Natural killer cell (primary cell): ENCODE results near the gene SF3B2. TPM values are rescaled to one million over a fixed set of nuclear protein-coding genes. Genes with fewer than 3 reads are reported as not detected.
A peak's percentile ranks its signal among the peaks of the same experiment; 100 is the strongest.
"Not testable (repeated sequence)": the region's sequence is repeated elsewhere in the genome, so short reads cannot be mapped to it uniquely, and the experiment has no call there.

Experiments
- ATAC-seq, 3 donors: fragments of 150-1000 bp in 2 of 3; fragments of 200-7000 bp in 1 of 3; cut with Tn5 transposase; 1 replicate in 1 of 3; 2 replicates in 2 of 3; pipeline ENCODE4 v1.10.0; 2021; ENCODE audit warnings: mild to moderate bottlenecking in 2 of 3, moderate library complexity in 2 of 3
- DNase-seq, 2 donors: peaks; one replicate each; pipeline versions ENCODE4 v3.0.0 to v3.0.0-alpha.2; 2013 to 2021; ENCODE audit warnings: mixed read lengths in 1 of 2
- H3K27ac ChIP-seq: one replicate; pipeline ENCODE4 v1.5.1; 2013; ENCODE audit warnings: mild to moderate bottlenecking, low read length
- H3K27me3 ChIP-seq: one replicate; pipeline ENCODE4 v1.6.1; 2013; ENCODE audit warnings: low read length; ENCODE audit not compliant: control insufficient read depth, insufficient read depth
- H3K36me3 ChIP-seq: one replicate; pipeline ENCODE4 v1.6.1; 2013; ENCODE audit warnings: low read length; ENCODE audit not compliant: control insufficient read depth, insufficient read depth
- H3K4me1 ChIP-seq: one replicate; pipeline ENCODE4 v1.6.1; 2013; ENCODE audit warnings: low read length; ENCODE audit not compliant: control insufficient read depth, insufficient read depth
- H3K4me3 ChIP-seq: one replicate; pipeline ENCODE4 v1.5.1; 2013; ENCODE audit warnings: low read length
- H3K9me3 ChIP-seq: one replicate; pipeline ENCODE4 v1.6.1; 2013; ENCODE audit warnings: low read length; ENCODE audit not compliant: control insufficient read depth, insufficient read depth
- H3K27ac Mint-ChIP-seq, 2 donors: one replicate each; pipeline ENCODE4 v1.8.0; 2022; ENCODE audit warnings: mild to moderate bottlenecking in 2 of 2, mixed read lengths in 2 of 2, moderate library complexity in 1 of 2
- H3K27me3 Mint-ChIP-seq, 2 donors: one replicate each; pipeline ENCODE4 v1.8.0; 2022; ENCODE audit warnings: low read depth in 2 of 2, mixed read lengths in 2 of 2
- H3K36me3 Mint-ChIP-seq: one replicate; pipeline ENCODE4 v1.8.0; 2022; ENCODE audit warnings: mixed read lengths
- H3K4me1 Mint-ChIP-seq, 2 donors: one replicate each; pipeline ENCODE4 v1.8.0; 2022; ENCODE audit warnings: mixed read lengths in 2 of 2
- H3K4me3 Mint-ChIP-seq: one replicate; pipeline ENCODE4 v1.8.0; 2022; ENCODE audit warnings: mild to moderate bottlenecking, moderate library complexity, mixed read lengths
- H3K9me3 Mint-ChIP-seq, 2 donors: one replicate each; pipeline ENCODE4 v1.8.0; 2022; ENCODE audit warnings: mixed read lengths in 2 of 2
- WGBS: methylation state at CpG from one replicate; pipeline ENCODE4 v1.1.7; 2013; ENCODE audit warnings: missing lambda C conversion rate; ENCODE audit not compliant: insufficient coverage; 5-methylcytosine and 5-hydroxymethylcytosine counted together
- intact Hi-C: fragments of 100-400 bp; cut with micrococcal nuclease; formaldehyde crosslinking; loops from one replicate; pipeline ENCODE4 v1.14.2; 2022
- total RNA-seq, 4 donors: library from RNA; stranded (reverse); fragments of 120-200 nt in 1 of 4; gene quantifications; one replicate each; pipeline versions ENCODE4 v1.2.3 to v1.2.4, GENCODE V29; 2013 to 2022
- TF ChIP-seq, protein P1 (sequence below): fragments of 200-600 bp; IDR thresholded peaks from one replicate; pipeline ENCODE4 v1.8.0; 2022; ENCODE audit warnings: antibody characterized with exemption

Gene SF3B2
- total RNA-seq, 3 donors from 2014 or later (not counting 1 experiment from before 2014, with no cell fraction given): 249 to 269 (median 253) TPM

- WGBS: 82% methylated on average over 3 of the region's 3 CpGs
- no peaks in the 10 kb centered on the region for H3K36me3 Mint-ChIP-seq
- H3K27me3 Mint-ChIP-seq: no peaks in the 10 kb centered on the region
- H3K4me3 Mint-ChIP-seq: no peak overlapping the region
- Histone ChIP-seq H3K36me3 (no peaks in the 10 kb centered on the region), H3K27me3 (no peaks in the 10 kb centered on the region), H3K27ac (no peak overlapping the region), H3K9me3 (no peaks in the 10 kb centered on the region), H3K4me3 (no peak overlapping the region), H3K4me1 (peaks cover 58% of the 10 kb centered on the region)
- H3K9me3 Mint-ChIP-seq: peaks cover 0 to 2% of the 10 kb centered on the region in 2 donors
- DNase-seq: no peak
- H3K27ac Mint-ChIP-seq: peak overlapping the region in 1 of 2 donors; percentile 52
- TF ChIP-seq, protein P1, sequence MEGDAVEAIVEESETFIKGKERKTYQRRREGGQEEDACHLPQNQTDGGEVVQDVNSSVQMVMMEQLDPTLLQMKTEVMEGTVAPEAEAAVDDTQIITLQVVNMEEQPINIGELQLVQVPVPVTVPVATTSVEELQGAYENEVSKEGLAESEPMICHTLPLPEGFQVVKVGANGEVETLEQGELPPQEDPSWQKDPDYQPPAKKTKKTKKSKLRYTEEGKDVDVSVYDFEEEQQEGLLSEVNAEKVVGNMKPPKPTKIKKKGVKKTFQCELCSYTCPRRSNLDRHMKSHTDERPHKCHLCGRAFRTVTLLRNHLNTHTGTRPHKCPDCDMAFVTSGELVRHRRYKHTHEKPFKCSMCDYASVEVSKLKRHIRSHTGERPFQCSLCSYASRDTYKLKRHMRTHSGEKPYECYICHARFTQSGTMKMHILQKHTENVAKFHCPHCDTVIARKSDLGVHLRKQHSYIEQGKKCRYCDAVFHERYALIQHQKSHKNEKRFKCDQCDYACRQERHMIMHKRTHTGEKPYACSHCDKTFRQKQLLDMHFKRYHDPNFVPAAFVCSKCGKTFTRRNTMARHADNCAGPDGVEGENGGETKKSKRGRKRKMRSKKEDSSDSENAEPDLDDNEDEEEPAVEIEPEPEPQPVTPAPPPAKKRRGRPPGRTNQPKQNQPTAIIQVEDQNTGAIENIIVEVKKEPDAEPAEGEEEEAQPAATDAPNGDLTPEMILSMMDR: no peak
- intact Hi-C loops: no loop called here
- H3K4me1 Mint-ChIP-seq: peaks cover 70 to 76% of the 10 kb centered on the region in 2 donors
- no peak for ATAC-seq
Measured at GRCh38 chr11:66111158-66111557, 59.0 kb downstream of the SF3B2 start.

GRCh38 chr11:66112041-66112491 lies 59.9 kb downstream of the SF3B2 start:
- Mint-ChIP-seq H3K4me3 (no peak overlapping the region), H3K9me3 (peaks cover 0 to 2% of the 10 kb centered on the region in 2 donors), H3K36me3 (no peaks in the 10 kb centered on the region), H3K4me1 (peaks cover 73 to 79% of the 10 kb centered on the region in 2 donors), H3K27ac (peak overlapping the region; percentile 52 to 92), H3K27me3 (no peaks in the 10 kb centered on the region)
- 82% methylated on average over 6 of the region's 9 CpGs for WGBS
- Histone ChIP-seq H3K27me3 (no peaks in the 10 kb centered on the region), H3K4me1 (peaks cover 58% of the 10 kb centered on the region), H3K27ac (no peak overlapping the region), H3K9me3 (no peaks in the 10 kb centered on the region), H3K4me3 (no peak overlapping the region), H3K36me3 (no peaks in the 10 kb centered on the region)
- peak in 1 of 2 donors; percentile 35 for DNase-seq
- TF ChIP-seq, protein P1: no peak
- ATAC-seq: no peak
- intact Hi-C loops: no loop called here

DNA sequence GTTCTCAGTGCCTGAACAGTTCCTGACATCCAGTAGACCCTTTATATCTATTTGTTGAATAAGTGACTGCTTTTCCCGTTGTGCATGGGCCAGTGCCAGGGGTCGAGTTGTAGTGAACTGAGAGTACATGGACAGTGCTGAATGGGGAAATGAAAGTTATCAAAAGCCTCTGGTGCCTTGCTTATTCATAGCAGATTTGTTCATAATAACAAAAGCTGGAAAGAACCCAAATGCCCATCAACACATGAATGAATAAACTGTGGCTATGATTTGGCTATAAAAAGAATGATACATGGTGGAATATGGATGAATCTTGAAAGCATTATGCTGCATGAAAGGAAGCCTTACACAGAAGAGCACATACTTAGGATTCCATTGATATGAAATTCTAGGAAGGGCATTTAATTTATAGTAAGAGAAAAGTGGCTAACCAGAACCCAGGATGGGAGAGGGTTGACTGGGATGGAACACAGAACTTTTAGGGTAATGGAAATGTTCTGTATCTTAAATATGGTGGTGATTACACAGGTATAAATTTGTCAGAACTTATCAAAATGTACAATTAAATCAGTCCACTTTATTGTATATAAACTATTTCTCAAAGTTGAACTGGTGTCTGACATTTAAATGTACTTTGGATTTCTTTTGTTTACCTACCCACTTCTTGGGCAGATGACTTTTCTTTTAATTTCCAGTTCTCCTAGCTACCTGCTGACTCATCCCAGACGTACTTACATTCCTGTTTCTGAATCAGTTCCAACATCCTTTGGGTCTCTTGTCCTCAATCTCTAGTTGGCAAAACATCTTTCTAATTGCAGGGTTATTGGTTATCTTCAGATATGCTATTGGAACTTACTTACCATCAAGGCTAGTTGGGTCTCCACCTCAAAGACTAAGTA lies 60.7 kb downstream of the SF3B2 start:
- H3K27me3 ChIP-seq: no peaks in the 10 kb centered on the region
- peaks cover 58% of the 10 kb centered on the region for H3K4me1 ChIP-seq
- DNase-seq: no peak
- no peaks in the 10 kb centered on the region for H3K36me3 ChIP-seq
- intact Hi-C loops: no loop called here
- H3K27me3 Mint-ChIP-seq: no peaks in the 10 kb centered on the region
- no peak overlapping the region for H3K4me3 Mint-ChIP-seq
- 51% methylated on average over 3 of the region's 3 CpGs for WGBS
- H3K27ac Mint-ChIP-seq: peak overlapping the region; percentile 52 to 92
- H3K4me3 ChIP-seq: no peak overlapping the region
- no peaks in the 10 kb centered on the region for H3K36me3 Mint-ChIP-seq
- peaks cover 73 to 78% of the 10 kb centered on the region in 2 donors for H3K4me1 Mint-ChIP-seq
- TF ChIP-seq, protein P1: no peak
- no peak for ATAC-seq
- no peaks in the 10 kb centered on the region for H3K9me3 Mint-ChIP-seq
- peak overlapping the region; percentile 48 for H3K27ac ChIP-seq
- H3K9me3 ChIP-seq: no peaks in the 10 kb centered on the region

DNA sequence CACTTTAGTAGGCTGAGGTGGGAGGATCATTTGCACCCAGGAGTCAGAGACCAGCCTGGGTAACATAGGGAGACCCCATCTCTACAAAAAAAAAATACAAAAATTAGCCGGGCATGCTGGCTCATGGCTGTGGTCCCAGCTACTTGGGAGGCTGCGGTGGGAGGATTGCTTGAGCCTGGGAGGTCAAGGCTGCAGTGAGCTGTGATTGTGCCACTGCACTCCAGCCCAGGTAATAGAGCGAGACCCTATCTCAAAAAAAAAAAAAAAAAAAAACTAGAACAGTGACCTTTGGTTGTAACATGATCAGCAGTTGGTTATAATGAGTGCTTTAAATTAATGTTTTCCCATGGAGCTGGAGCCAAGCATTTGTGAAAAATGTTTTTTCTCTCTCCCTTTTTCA lies 62.8 kb downstream of the SF3B2 start:
- H3K27me3 ChIP-seq, H3K9me3 ChIP-seq, H3K36me3 Mint-ChIP-seq, H3K36me3 ChIP-seq, ATAC-seq, DNase-seq, H3K4me3 ChIP-seq, H3K9me3 Mint-ChIP-seq, H3K27me3 Mint-ChIP-seq: not testable (repeated sequence)
- peak overlapping the region; percentile 91 to 92 for H3K27ac Mint-ChIP-seq
- WGBS: 79% methylated on average over 2 of the region's 3 CpGs
- intact Hi-C loops: loop anchor here (2.0 to 5.0 kb wide), 2 partner anchors 14 to 33 kb away; no protein-coding TSS in a partner anchor
- H3K4me1 Mint-ChIP-seq: peaks cover 68 to 75% of the 10 kb centered on the region in 2 donors
- peak overlapping the region; percentile 90 for H3K4me3 Mint-ChIP-seq
- H3K27ac ChIP-seq: peak overlapping the region; percentile 65
- peaks cover 65% of the 10 kb centered on the region for H3K4me1 ChIP-seq
